H9 (cell line): ENCODE measurements around the gene SPRED3. TPM values are rescaled to one million over a fixed set of nuclear protein-coding genes. Genes with fewer than 3 reads are reported as not detected.

Experiments
- DNase-seq: peaks from one replicate; pipeline ENCODE4 v3.0.0-alpha.2; 2017
- H2AFZ ChIP-seq: one replicate; pipeline ENCODE4 v1.6.1; 2013; ENCODE audit warnings: mild to moderate bottlenecking, low read length, control low read depth, moderate library complexity
- H2AK5ac ChIP-seq: 2 replicates; pipeline ENCODE4 v1.6.1; 2013; ENCODE audit warnings: low read length, control low read depth, mixed read lengths; ENCODE audit not compliant: insufficient read length
- H2BK120ac ChIP-seq: one replicate; pipeline ENCODE4 v1.6.1; 2013; ENCODE audit warnings: low read depth, mild to moderate bottlenecking, low read length, control low read depth, inconsistent platforms; ENCODE audit not compliant: poor library complexity, severe bottlenecking
- H2BK12ac ChIP-seq: 2 replicates; pipeline ENCODE4 v1.6.1; 2013; ENCODE audit warnings: low read length, control low read depth, mixed read lengths, low read depth; ENCODE audit not compliant: insufficient read length
- H2BK15ac ChIP-seq: 2 replicates; pipeline ENCODE4 v1.6.1; 2013; ENCODE audit warnings: low read depth, low read length, control low read depth
- H2BK20ac ChIP-seq: one replicate; pipeline ENCODE4 v1.6.1; 2013; ENCODE audit warnings: low read depth, mild to moderate bottlenecking, low read length, control low read depth, inconsistent platforms; ENCODE audit not compliant: poor library complexity, severe bottlenecking
- H2BK5ac ChIP-seq: 2 replicates; pipeline ENCODE4 v1.6.1; 2013; ENCODE audit warnings: low read length, control low read depth, mixed read lengths; ENCODE audit not compliant: insufficient read length
- H3K14ac ChIP-seq: 2 replicates; pipeline ENCODE4 v1.6.1; 2013; ENCODE audit warnings: low read length, control low read depth; ENCODE audit not compliant: insufficient read depth
- H3K18ac ChIP-seq: 2 replicates; pipeline ENCODE4 v1.6.1; 2013; ENCODE audit warnings: low read depth, mild to moderate bottlenecking, mixed read lengths, low read length, control low read depth; ENCODE audit not compliant: insufficient read length
- H3K23ac ChIP-seq: 2 replicates; pipeline ENCODE4 v1.6.1; 2013; ENCODE audit warnings: low read length, control low read depth, mixed read lengths, low read depth; ENCODE audit not compliant: insufficient read length
- H3K23me2 ChIP-seq: 2 replicates; pipeline ENCODE4 v1.6.1; 2013; ENCODE audit warnings: low read depth, mild to moderate bottlenecking, mixed read lengths, low read length, control low read depth; ENCODE audit not compliant: insufficient read length, poor library complexity, severe bottlenecking
- H3K27ac ChIP-seq: 2 replicates; pipeline ENCODE4 v1.5.1; 2013; ENCODE audit warnings: low read length, control low read depth, mixed read lengths, low read depth; ENCODE audit not compliant: insufficient read length
- H3K27me3 ChIP-seq: 2 replicates; pipeline ENCODE4 v1.6.1; 2013; ENCODE audit warnings: low read length, control low read depth, inconsistent platforms; ENCODE audit not compliant: insufficient read depth
- H3K4ac ChIP-seq: 2 replicates; pipeline ENCODE4 v1.6.1; 2013; ENCODE audit warnings: low read depth, mild to moderate bottlenecking, control low read depth, inconsistent platforms, low read length, moderate library complexity
- H3K4me1 ChIP-seq: 2 replicates; pipeline ENCODE4 v1.6.1; 2013; ENCODE audit warnings: low read length, control low read depth, inconsistent platforms; ENCODE audit not compliant: insufficient read depth
- H3K4me2 ChIP-seq: 2 replicates; pipeline ENCODE4 v1.6.1; 2013; ENCODE audit warnings: low read length, control low read depth, mixed read lengths; ENCODE audit not compliant: insufficient read length, insufficient read depth
- H3K56ac ChIP-seq: 2 replicates; pipeline ENCODE4 v1.6.1; 2013; ENCODE audit warnings: low read depth, mild to moderate bottlenecking, mixed read lengths, low read length, control low read depth; ENCODE audit not compliant: insufficient read length
- H3K79me1 ChIP-seq: 2 replicates; pipeline ENCODE4 v1.6.1; 2013; ENCODE audit warnings: low read depth, mild to moderate bottlenecking, moderate library complexity, low read length, control low read depth, inconsistent platforms; ENCODE audit not compliant: insufficient read depth, poor library complexity, severe bottlenecking
- H3K79me2 ChIP-seq: 2 replicates; pipeline ENCODE4 v1.6.1; 2013; ENCODE audit warnings: low read length, control low read depth, inconsistent platforms; ENCODE audit not compliant: insufficient read depth
- H3K9ac ChIP-seq: 2 replicates; pipeline ENCODE4 v1.6.1; 2013; ENCODE audit warnings: low read length, control low read depth, mixed read lengths; ENCODE audit not compliant: insufficient read length; ENCODE audit errors: extremely low read depth
- H3K9me3 ChIP-seq: one replicate; pipeline ENCODE4 v1.6.1; 2013; ENCODE audit warnings: low read depth, low read length, inconsistent platforms; ENCODE audit not compliant: control insufficient read depth
- H3T11ph ChIP-seq: one replicate; pipeline ENCODE4 v1.6.1; 2013; ENCODE audit warnings: mild to moderate bottlenecking, low read length, control low read depth, inconsistent platforms
- H4K20me1 ChIP-seq: one replicate; pipeline ENCODE4 v1.6.1; 2013; ENCODE audit not compliant: control insufficient read depth, insufficient read length, insufficient read depth
- H4K5ac ChIP-seq: 2 replicates; pipeline ENCODE4 v1.6.1; 2013; ENCODE audit warnings: low read depth, mild to moderate bottlenecking, mixed read lengths, low read length, control low read depth; ENCODE audit not compliant: insufficient read length
- H4K8ac ChIP-seq: replicated peaks from 2 replicates; pipeline ENCODE4 v1.6.1; 2013; ENCODE audit warnings: low read length, control low read depth, mixed read lengths, low read depth; ENCODE audit not compliant: insufficient read length
- H4K91ac ChIP-seq: 2 replicates; pipeline ENCODE4 v1.6.1; 2013; ENCODE audit warnings: low read depth, mild to moderate bottlenecking, moderate library complexity, mixed read lengths, low read length, control low read depth; ENCODE audit not compliant: insufficient read length
- H3K27ac Mint-ChIP-seq, 3 experiments: 2 replicates in 2 of 3; 3 replicates in 1 of 3; pipeline ENCODE4 v1.8.0; 2020 to 2021; ENCODE audit warnings: mixed read lengths in 3 of 3, mild to moderate bottlenecking in 1 of 3, moderate library complexity in 1 of 3
- H3K27me3 Mint-ChIP-seq: 2 replicates; pipeline ENCODE4 v1.8.0; 2021; ENCODE audit warnings: low read depth, mild to moderate bottlenecking, moderate library complexity, mixed read lengths
- H3K36me3 Mint-ChIP-seq, 3 experiments: 2 replicates in 2 of 3; 3 replicates in 1 of 3; pipeline ENCODE4 v1.8.0; 2020 to 2021; ENCODE audit warnings: low read depth in 3 of 3, mixed read lengths in 3 of 3; ENCODE audit not compliant: insufficient read depth in 1 of 3
- H3K4me1 Mint-ChIP-seq, 2 experiments: 2 replicates each; pipeline ENCODE4 v1.8.0; 2020; ENCODE audit warnings: mixed read lengths in 2 of 2
- H3K4me3 Mint-ChIP-seq, 2 experiments: 2 replicates in 1 of 2; 3 replicates in 1 of 2; pipeline ENCODE4 v1.8.0; 2020 to 2021; ENCODE audit warnings: mild to moderate bottlenecking in 2 of 2, mixed read lengths in 2 of 2, moderate library complexity in 1 of 2
- H3K9me3 Mint-ChIP-seq, 2 experiments: 2 replicates in 1 of 2; 3 replicates in 1 of 2; pipeline ENCODE4 v1.8.0; 2020; ENCODE audit warnings: mild to moderate bottlenecking in 2 of 2, mixed read lengths in 2 of 2, moderate library complexity in 1 of 2
- WGBS: extraction: QIAGEN DNeasy Blood & Tissue Kit; methylation state at CpG from one replicate; pipeline ENCODE4 v1.1.7; 2013; ENCODE audit warnings: missing lambda C conversion rate, low lambda C conversion rate, mixed read lengths; ENCODE audit not compliant: insufficient read length; ENCODE audit errors: extremely low coverage; 5-methylcytosine and 5-hydroxymethylcytosine counted together
- total RNA-seq: library from RNA; stranded (reverse); gene quantifications from 2 replicates; pipeline ENCODE4 v1.2.1, GENCODE V29; 2021
- TF ChIP-seq, protein P1 (sequence below): fragments of 200-600 bp; sonication (generic); conservative IDR thresholded peaks from 3 replicates; pipeline ENCODE4 v1.8.0; 2021; ENCODE audit warnings: antibody characterized with exemption, mild to moderate bottlenecking

The SPRED3 gene
- total RNA-seq, 1 experiment from 2014 or later = 16.4 TPM

DNA sequence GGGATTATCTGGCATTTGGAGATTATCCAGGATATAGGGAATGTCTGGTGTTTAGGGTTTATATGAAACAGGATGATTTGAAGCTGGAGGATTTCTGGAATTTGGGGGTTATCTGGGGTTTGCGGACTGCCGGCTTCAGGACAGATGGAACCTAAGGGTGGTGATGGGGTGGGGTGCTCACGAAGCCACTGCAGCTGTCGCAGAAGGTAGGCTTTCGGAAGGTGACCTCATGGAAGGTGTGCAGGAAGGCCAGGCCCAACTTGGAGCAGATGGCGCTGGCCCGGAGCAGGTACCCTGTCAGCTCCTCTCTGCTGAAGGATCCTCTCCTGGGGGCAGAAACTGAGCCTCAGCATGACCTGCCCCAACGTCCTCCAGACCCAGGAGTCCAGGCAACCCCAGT lies 24.0 kb downstream of the SPRED3 start:
- no peaks in the 10 kb centered on the region for H3K79me2 ChIP-seq
- no peak overlapping the region for H3K18ac ChIP-seq
- H2BK120ac ChIP-seq = no peak overlapping the region
- Mint-ChIP-seq H3K36me3 (peaks cover 3 to 5% (median 4%) of the 10 kb centered on the region in 3 experiments; a peak in 4 of 7 replicates), H3K4me1 (peaks cover 6 to 9% of the 10 kb centered on the region in 2 experiments), H3K9me3 (no peaks in the 10 kb centered on the region), H3K4me3 (no peak overlapping the region), H3K27me3 (peaks cover 5% of the 10 kb centered on the region), H3K27ac (no peak overlapping the region)
- TF ChIP-seq, protein P1, sequence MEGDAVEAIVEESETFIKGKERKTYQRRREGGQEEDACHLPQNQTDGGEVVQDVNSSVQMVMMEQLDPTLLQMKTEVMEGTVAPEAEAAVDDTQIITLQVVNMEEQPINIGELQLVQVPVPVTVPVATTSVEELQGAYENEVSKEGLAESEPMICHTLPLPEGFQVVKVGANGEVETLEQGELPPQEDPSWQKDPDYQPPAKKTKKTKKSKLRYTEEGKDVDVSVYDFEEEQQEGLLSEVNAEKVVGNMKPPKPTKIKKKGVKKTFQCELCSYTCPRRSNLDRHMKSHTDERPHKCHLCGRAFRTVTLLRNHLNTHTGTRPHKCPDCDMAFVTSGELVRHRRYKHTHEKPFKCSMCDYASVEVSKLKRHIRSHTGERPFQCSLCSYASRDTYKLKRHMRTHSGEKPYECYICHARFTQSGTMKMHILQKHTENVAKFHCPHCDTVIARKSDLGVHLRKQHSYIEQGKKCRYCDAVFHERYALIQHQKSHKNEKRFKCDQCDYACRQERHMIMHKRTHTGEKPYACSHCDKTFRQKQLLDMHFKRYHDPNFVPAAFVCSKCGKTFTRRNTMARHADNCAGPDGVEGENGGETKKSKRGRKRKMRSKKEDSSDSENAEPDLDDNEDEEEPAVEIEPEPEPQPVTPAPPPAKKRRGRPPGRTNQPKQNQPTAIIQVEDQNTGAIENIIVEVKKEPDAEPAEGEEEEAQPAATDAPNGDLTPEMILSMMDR = no peak
- H3K14ac ChIP-seq = no peak overlapping the region
- no CpG with 5 or more reads among the region's 8 CpGs for WGBS
- no peaks in the 10 kb centered on the region for H3K27me3 ChIP-seq
- no peak overlapping the region for H3K27ac ChIP-seq
- H4K5ac ChIP-seq = no peak overlapping the region
- no peak overlapping the region for H2AFZ ChIP-seq
- no peak for DNase-seq
- no peaks in the 10 kb centered on the region for H4K20me1 ChIP-seq
- no peaks in the 10 kb centered on the region for H3K4me1 ChIP-seq
- no peak overlapping the region for H2BK5ac ChIP-seq
- H2BK15ac ChIP-seq = no peak overlapping the region
- no peak overlapping the region for H3K23ac ChIP-seq
- no peak overlapping the region for H3K4ac ChIP-seq
- H3K56ac ChIP-seq = no peak overlapping the region
- no peak overlapping the region for H2BK20ac ChIP-seq
- no peak overlapping the region for H3K4me2 ChIP-seq
- H4K91ac ChIP-seq = no peak overlapping the region
- no peak overlapping the region for H2AK5ac ChIP-seq
- no peak overlapping the region for H3T11ph ChIP-seq
- no peak overlapping the region for H2BK12ac ChIP-seq
- no peak overlapping the region for H3K9ac ChIP-seq
- H4K8ac ChIP-seq = no peak overlapping the region
- no peaks in the 10 kb centered on the region for H3K9me3 ChIP-seq
- peaks cover 3% of the 10 kb centered on the region for H3K23me2 ChIP-seq
- H3K79me1 ChIP-seq = no peaks in the 10 kb centered on the region
